Fibroblast of lung (primary cell): ENCODE data around the gene SPNS3.

Experiments
- EZH2 ChIP-seq: IDR thresholded peaks from 2 replicates; pipeline ENCODE4 v1.5.1; 2012; ENCODE audit warnings: low read length, control low read depth, mild to moderate bottlenecking; ENCODE audit errors: missing control alignments
- TF ChIP-seq, protein P1 (sequence below), 2 donors: IDR thresholded peaks in 1 of 2; conservative IDR thresholded peaks in 1 of 2; 1 replicate in 1 of 2; 2 replicates in 1 of 2; pipeline ENCODE4 v1.5.1; 2011 to 2012; ENCODE audit warnings: low read length in 2 of 2, control low read depth in 1 of 2, inconsistent platforms in 1 of 2, low read depth in 1 of 2, mild to moderate bottlenecking in 1 of 2

DNA sequence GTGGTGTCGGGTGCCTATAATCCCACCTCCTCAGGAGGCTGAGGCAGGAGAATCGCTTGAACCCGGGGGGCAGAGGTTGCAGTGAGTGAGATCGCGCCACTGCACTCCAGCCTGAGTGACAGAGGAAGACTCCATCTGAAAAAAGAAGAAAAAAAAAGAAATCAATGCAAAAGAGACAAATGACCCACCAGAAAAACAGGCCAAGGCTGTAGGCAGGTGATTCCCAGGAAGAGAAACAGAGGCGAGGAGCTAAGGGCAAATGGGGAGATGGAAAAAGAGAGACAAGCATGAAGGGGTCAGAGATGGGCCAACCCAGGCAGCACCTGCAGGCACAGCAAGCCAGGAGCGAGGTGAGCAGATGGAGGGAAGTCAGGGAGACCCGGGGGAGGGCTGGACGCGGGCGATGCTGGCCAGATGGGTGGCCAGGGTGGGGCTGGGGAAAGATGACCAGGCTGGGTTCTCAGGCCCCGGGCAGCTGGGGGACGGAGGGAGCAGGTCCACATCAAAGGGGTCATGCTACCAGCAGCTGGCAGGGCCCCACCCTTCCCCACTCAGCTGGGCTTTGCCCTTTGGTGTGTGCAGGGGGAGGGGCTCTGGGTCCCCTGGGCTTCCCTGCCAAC is 95.9 kb downstream of the SPNS3 start:
- TF ChIP-seq EZH2 = no peak
- TF ChIP-seq, protein P1, sequence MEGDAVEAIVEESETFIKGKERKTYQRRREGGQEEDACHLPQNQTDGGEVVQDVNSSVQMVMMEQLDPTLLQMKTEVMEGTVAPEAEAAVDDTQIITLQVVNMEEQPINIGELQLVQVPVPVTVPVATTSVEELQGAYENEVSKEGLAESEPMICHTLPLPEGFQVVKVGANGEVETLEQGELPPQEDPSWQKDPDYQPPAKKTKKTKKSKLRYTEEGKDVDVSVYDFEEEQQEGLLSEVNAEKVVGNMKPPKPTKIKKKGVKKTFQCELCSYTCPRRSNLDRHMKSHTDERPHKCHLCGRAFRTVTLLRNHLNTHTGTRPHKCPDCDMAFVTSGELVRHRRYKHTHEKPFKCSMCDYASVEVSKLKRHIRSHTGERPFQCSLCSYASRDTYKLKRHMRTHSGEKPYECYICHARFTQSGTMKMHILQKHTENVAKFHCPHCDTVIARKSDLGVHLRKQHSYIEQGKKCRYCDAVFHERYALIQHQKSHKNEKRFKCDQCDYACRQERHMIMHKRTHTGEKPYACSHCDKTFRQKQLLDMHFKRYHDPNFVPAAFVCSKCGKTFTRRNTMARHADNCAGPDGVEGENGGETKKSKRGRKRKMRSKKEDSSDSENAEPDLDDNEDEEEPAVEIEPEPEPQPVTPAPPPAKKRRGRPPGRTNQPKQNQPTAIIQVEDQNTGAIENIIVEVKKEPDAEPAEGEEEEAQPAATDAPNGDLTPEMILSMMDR (conservative IDR thresholded peaks at IDR 0.05 in 1 of 2, IDR thresholded peaks at IDR 0.05 in 1 of 2; ENCODE audit: low read depth in 1 of 2, low read length in 2 of 2) = no peak
